Measurements from ENCODE around the gene RPL10A. TPM values are rescaled to one million over a fixed set of nuclear protein-coding genes. Genes with fewer than 3 reads are reported as not detected.
"Not testable (repeated sequence)": the region's sequence is repeated elsewhere in the genome, so short reads cannot be mapped to it uniquely, and the experiment has no call there.

Gene RPL10A
- total RNA-seq, 2 experiments from 2014 or later = 1,952 to 2,334 TPM

DNA sequence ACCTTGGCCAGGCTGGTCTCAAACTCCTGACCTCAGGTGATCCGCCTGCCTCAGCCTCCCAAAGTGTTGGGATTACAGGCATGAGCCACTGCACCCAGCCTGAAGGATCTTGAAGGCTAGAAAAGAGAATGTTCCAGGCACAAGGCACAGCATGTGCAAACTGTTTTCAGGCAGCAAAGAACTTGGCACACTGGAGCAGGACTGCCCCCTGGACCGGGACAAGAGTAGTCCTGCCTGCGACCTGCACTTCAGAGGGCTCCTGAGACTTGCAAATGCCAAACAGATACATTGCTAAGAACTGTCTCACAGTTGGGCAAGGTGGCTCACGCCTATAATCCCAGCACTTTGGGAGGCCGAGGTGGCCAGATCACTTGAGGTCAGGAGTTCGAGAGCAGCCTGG lies 47.7 kb downstream of the RPL10A start:
- H3K27ac Mint-ChIP-seq; intact Hi-C loops (cut with DNase I, micrococcal nuclease); H3K36me3 Mint-ChIP-seq (ENCODE audit: low read depth); POLR2A ChIA-PET; H3K4me1 Mint-ChIP-seq; H3K4me3 Mint-ChIP-seq; H3K9me3 Mint-ChIP-seq (ENCODE audit: low read depth); ATAC-seq; H3K27me3 Mint-ChIP-seq; DNase-seq: not testable (repeated sequence)
- CTCF ChIA-PET = interaction anchor here (0.7 kb wide), 1 partner anchor 65 kb away, joined by 3 read pairs; no protein-coding TSS in a partner anchor

DNA sequence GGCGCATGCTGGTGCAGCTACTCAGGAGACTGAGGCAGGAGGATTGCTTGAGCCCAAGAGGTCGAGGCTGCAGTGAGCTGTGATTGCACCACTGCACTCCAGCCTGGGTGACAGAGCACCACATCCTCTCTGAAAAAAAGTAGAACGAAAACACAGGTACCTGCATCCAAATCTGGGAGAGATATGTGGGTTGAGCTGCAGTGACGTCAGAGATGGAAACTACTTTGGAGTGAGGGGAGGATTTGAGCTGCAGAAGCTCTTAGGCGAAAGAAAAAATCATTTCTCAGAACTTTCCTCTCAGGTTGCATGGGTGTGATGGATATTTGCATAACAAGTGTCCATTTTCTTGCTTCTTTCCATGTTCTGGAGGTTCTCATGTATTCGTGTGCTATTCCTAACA lies 48.5 kb downstream of the RPL10A start:
- Mint-ChIP-seq H3K9me3 (ENCODE audit: low read depth) (no peaks in the 10 kb centered on the region), H3K27ac (no peak overlapping the region), H3K4me1 (no peaks in the 10 kb centered on the region), H3K4me3 (no peak overlapping the region), H3K27me3 (peaks cover 2% of the 10 kb centered on the region), H3K36me3 (ENCODE audit: low read depth) (no peaks in the 10 kb centered on the region)
- ChIA-PET CTCF (interaction anchor here (1.0 kb wide), 1 partner anchor 220 kb away, joined by 3 read pairs; no protein-coding TSS in a partner anchor), POLR2A (interaction anchor here (0.6 kb wide), 1 partner anchor 775 kb away, joined by 3 read pairs; no protein-coding TSS in a partner anchor)
- DNase-seq (no peak), ATAC-seq (no peak)
- intact Hi-C loops (cut with DNase I, micrococcal nuclease) = no loop called here

DNA sequence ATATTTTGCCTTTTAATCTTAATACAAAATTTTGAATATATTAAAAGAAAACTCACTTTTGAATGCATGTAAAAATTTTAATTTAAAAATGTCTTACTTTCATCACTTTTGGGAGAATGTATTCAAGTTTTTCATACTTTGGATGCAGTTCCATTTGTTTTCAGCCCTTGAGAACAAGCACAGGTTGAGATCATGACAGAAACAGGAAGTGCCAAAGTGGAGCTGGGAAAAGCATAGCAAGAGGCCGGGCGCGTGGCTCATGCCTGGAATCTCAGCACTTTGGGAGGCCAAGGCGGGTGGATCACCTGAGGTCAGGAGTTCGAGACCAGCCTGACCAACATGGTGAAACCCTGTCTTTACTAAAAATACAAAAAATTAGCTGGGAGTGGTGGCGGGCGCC lies 49.8 kb downstream of the RPL10A start:
- H3K9me3 Mint-ChIP-seq (ENCODE audit: low read depth); ATAC-seq; DNase-seq; H3K36me3 Mint-ChIP-seq (ENCODE audit: low read depth); H3K4me1 Mint-ChIP-seq; CTCF ChIA-PET; H3K27me3 Mint-ChIP-seq; H3K4me3 Mint-ChIP-seq; H3K27ac Mint-ChIP-seq; POLR2A ChIA-PET; intact Hi-C loops (cut with DNase I, micrococcal nuclease): not testable (repeated sequence)

DNA sequence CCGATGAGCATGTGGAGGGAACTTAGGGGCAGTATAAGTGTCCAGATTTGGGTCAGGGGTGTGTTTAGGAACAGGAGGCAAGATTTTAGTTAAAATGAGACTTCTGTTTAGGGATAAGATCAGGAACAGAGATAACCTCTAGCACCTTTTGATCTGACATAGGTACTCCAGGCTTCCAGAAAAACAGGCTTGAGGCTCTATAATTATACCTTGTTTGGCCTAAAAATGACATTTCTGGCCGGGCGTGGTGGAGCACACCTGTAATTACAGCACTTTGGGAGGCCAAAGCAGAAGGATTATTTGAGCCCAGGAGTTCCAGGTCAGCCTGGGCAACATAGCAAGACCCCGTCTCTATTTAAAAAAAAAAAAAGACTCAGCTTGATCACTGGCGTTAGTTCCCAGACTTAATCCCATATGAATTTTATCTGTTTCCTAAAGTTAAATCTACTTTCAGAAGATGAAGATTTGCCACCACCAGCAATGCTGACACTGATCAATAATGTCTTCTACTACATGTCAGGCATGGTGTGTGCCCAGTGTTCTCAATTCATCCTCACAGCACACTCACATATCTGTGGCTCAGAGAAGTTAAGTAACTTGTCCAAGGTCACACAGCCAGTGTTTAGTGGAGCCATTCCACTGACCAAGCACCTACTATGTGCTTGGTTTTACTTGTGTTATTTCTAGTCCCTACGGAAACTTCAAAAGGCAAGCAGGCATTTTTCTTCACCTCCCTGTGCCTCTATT lies 50.5 kb downstream of the RPL10A start:
- H3K4me3 Mint-ChIP-seq = no peak overlapping the region
- H3K27me3 Mint-ChIP-seq = no peaks in the 10 kb centered on the region
- no peaks in the 10 kb centered on the region for H3K36me3 Mint-ChIP-seq (ENCODE audit: low read depth)
- intact Hi-C loops (cut with DNase I, micrococcal nuclease) = no loop called here
- peaks cover 5% of the 10 kb centered on the region for H3K4me1 Mint-ChIP-seq
- no peak for ATAC-seq
- no peak overlapping the region for H3K27ac Mint-ChIP-seq
- DNase-seq = no peak
- CTCF ChIA-PET = no interaction called here
- POLR2A ChIA-PET = no interaction called here
- H3K9me3 Mint-ChIP-seq (ENCODE audit: low read depth) = no peaks in the 10 kb centered on the region

DNA sequence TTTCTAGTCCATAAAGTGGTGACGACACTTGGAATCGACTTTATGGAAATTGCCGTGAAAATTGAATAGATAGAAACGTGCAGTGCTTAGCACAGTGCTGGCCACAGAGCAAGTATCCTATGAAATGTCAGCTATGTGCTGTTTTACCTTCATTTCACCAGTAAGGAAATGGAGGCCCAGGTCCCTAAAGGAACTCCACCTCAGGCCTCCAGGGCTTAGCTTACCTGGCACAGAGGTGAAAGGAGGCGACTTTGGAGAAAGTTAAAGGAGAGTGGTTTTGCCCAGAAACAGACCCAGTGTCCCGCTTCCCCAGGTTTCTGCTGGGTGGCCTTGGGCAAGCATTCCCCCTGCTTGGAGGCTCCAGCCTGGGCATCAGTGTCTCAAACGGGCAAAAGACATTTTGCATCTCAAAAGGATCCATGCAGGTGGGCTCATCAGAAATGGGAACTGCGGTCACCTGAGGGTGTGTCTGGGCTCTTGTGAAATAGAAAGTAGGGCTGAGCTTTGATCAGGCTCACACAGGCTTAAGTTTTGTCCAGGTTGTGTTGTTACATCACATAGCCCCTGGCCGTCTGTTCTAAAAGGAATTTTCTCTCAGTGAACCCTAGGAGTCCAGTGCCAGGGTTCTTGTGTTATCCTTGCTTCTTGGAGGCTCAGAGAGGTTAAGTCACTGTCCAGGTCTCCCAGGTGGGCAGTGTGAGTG lies 51.3 kb downstream of the RPL10A start:
- POLR2A ChIA-PET = no interaction called here
- DNase-seq = no peak

More for the DNA sequence above, 51.3 kb downstream of the RPL10A start:
- ATAC-seq = no peak
- no peak overlapping the region for H3K27ac Mint-ChIP-seq
- H3K4me3 Mint-ChIP-seq = no peak overlapping the region
- no peaks in the 10 kb centered on the region for H3K27me3 Mint-ChIP-seq
- H3K4me1 Mint-ChIP-seq = peaks cover 5% of the 10 kb centered on the region
- H3K36me3 Mint-ChIP-seq (ENCODE audit: low read depth) = no peaks in the 10 kb centered on the region
- CTCF ChIA-PET = interaction anchor here (0.9 kb wide), 1 partner anchor 218 kb away, joined by 3 read pairs; no protein-coding TSS in a partner anchor
- intact Hi-C loops (cut with DNase I, micrococcal nuclease) = no loop called here
- H3K9me3 Mint-ChIP-seq (ENCODE audit: low read depth) = no peaks in the 10 kb centered on the region

Small RNAs within 50 kb of the gene (microRNA-seq; reads per million reads assigned to microRNA genes)
- gene MIR7111 (ENCODE audit: borderline replicate concordance) = 8.5 reads per million, percentile 25 among the genes with 10 or more reads in this experiment

Other genes starting within 250 kb of the RPL10A start
- 10 to 100 TPM; 35.2 to 40.1 TPM for gene ZNF76, start 208.7 kb upstream of the RPL10A start, total RNA-seq
- 10 to 100 TPM; 74.1 to 86.6 TPM for gene DEF6, start 170.6 kb upstream of the RPL10A start, total RNA-seq
- 10 to 100 TPM; 16.5 to 19.2 TPM for gene PPARD, start 125.8 kb upstream of the RPL10A start, total RNA-seq
- 10 to 100 TPM; 14.3 to 14.8 TPM for gene FANCE, start 16.1 kb upstream of the RPL10A start, total RNA-seq
- 1 to 10 TPM; 1.4 to 1.5 TPM for gene TEAD3, start 28.7 kb downstream of the RPL10A start, total RNA-seq
- not detected for gene TULP1, start 44.5 kb downstream of the RPL10A start, total RNA-seq
- gene FKBP5, start 220.5 kb downstream of the RPL10A start, total RNA-seq = 100 to 1,000 TPM; 140 to 141 TPM